ENCODE results near the gene DUOX1. TPM values are rescaled to one million over a fixed set of nuclear protein-coding genes. Genes with fewer than 3 reads are reported as not detected.
"Not testable (repeated sequence)": the region's sequence is repeated elsewhere in the genome, so short reads cannot be mapped to it uniquely, and the experiment has no call there.

The DUOX1 gene
- total RNA-seq, 1 experiment from 2014 or later = not detected

GRCh38 chr15:45134046-45134445 lies 4.3 kb downstream of the DUOX1 start:
- Histone ChIP-seq H3K27me3 (ENCODE audit: insufficient read depth, low read depth) (no peaks in the 10 kb centered on the region), H4K20me1 (ENCODE audit: insufficient read depth) (no peaks in the 10 kb centered on the region), H3K4me2 (no peak overlapping the region), H2AFZ (no peak overlapping the region), H3K36me3 (ENCODE audit: low read depth) (no peaks in the 10 kb centered on the region), H3K4me3 (no peak overlapping the region), H3K79me2 (ENCODE audit: low read depth) (no peaks in the 10 kb centered on the region), H3K27ac (no peak overlapping the region), H3K9me2 (ENCODE audit: insufficient read depth) (no peaks in the 10 kb centered on the region), H3K9me3 (ENCODE audit: insufficient read depth, low read depth) (no peaks in the 10 kb centered on the region), H3K4me1 (replicated peaks; ENCODE audit: insufficient read depth) (no peaks in the 10 kb centered on the region), H3F3A (ENCODE audit: insufficient read depth, low read depth) (no peaks in the 10 kb centered on the region)
- BruUV-seq (replicated peaks) = no TSS peak
- ChIA-PET CTCF (no interaction called here), POLR2A (ENCODE audit: unreplicated experiment) (no interaction called here)
- intact Hi-C loops (cut with micrococcal nuclease; ENCODE audit: unreplicated experiment) = no loop called here
- TF ChIP-seq EZH2 (IDR thresholded peaks at IDR 0.05; ENCODE audit: low read depth) (no peak), CTCF (conservative IDR thresholded peaks at IDR 0.05) (no peak)
- DNase-seq = no peak

- H3K36me3 ChIP-seq (ENCODE audit: low read depth) = no peaks in the 10 kb centered on the region
- no peaks in the 10 kb centered on the region for H3K9me2 ChIP-seq (ENCODE audit: insufficient read depth)
- no peaks in the 10 kb centered on the region for H3K79me2 ChIP-seq (ENCODE audit: low read depth)
- H2AFZ ChIP-seq = no peak overlapping the region
- no TSS peak for BruUV-seq (replicated peaks)
- no peak overlapping the region for H3K4me3 ChIP-seq
- no peaks in the 10 kb centered on the region for H4K20me1 ChIP-seq (ENCODE audit: insufficient read depth)
- H3F3A ChIP-seq (ENCODE audit: insufficient read depth, low read depth) = no peaks in the 10 kb centered on the region
- H3K27ac ChIP-seq = no peak overlapping the region
- no peaks in the 10 kb centered on the region for H3K4me1 ChIP-seq (replicated peaks; ENCODE audit: insufficient read depth)
- CTCF ChIA-PET = no interaction called here
- H3K27me3 ChIP-seq (ENCODE audit: insufficient read depth, low read depth) = no peaks in the 10 kb centered on the region
- H3K9me3 ChIP-seq (ENCODE audit: insufficient read depth, low read depth) = no peaks in the 10 kb centered on the region
- intact Hi-C loops (cut with micrococcal nuclease; ENCODE audit: unreplicated experiment) = no loop called here
- POLR2A ChIA-PET (ENCODE audit: unreplicated experiment) = no interaction called here
- TF ChIP-seq CTCF (conservative IDR thresholded peaks at IDR 0.05) (no peak), EZH2 (IDR thresholded peaks at IDR 0.05; ENCODE audit: low read depth) (no peak)
- no peak overlapping the region for H3K4me2 ChIP-seq
- no peak for DNase-seq
Measured at GRCh38 chr15:45134682-45135604, 5.1 kb downstream of the DUOX1 start.

GRCh38 chr15:45135705-45136377 lies 6.0 kb downstream of the DUOX1 start:
- CTCF ChIA-PET; H3K4me1 ChIP-seq (replicated peaks; ENCODE audit: insufficient read depth); H4K20me1 ChIP-seq (ENCODE audit: insufficient read depth); BruUV-seq (replicated peaks); H3K79me2 ChIP-seq (ENCODE audit: low read depth); H3K4me2 ChIP-seq; H3K27ac ChIP-seq; H3K27me3 ChIP-seq (ENCODE audit: insufficient read depth, low read depth); H3K36me3 ChIP-seq (ENCODE audit: low read depth); H3F3A ChIP-seq (ENCODE audit: insufficient read depth, low read depth); DNase-seq; H2AFZ ChIP-seq; POLR2A ChIA-PET (ENCODE audit: unreplicated experiment); H3K4me3 ChIP-seq; intact Hi-C loops (cut with micrococcal nuclease; ENCODE audit: unreplicated experiment); H3K9me2 ChIP-seq (ENCODE audit: insufficient read depth); H3K9me3 ChIP-seq (ENCODE audit: insufficient read depth, low read depth): not testable (repeated sequence)

Measured in PC-9 (cell line).